GM21723 (cell line): ENCODE measurements around the gene PODNL1.

Experiments
- ATAC-seq: cut with Tn5 transposase; IDR thresholded peaks from one replicate; pipeline ENCODE4 v1.9.1; 2021; ENCODE audit warnings: mild to moderate bottlenecking, moderate library complexity; ENCODE audit not compliant: unreplicated experiment

PODNL1 gene

DNA sequence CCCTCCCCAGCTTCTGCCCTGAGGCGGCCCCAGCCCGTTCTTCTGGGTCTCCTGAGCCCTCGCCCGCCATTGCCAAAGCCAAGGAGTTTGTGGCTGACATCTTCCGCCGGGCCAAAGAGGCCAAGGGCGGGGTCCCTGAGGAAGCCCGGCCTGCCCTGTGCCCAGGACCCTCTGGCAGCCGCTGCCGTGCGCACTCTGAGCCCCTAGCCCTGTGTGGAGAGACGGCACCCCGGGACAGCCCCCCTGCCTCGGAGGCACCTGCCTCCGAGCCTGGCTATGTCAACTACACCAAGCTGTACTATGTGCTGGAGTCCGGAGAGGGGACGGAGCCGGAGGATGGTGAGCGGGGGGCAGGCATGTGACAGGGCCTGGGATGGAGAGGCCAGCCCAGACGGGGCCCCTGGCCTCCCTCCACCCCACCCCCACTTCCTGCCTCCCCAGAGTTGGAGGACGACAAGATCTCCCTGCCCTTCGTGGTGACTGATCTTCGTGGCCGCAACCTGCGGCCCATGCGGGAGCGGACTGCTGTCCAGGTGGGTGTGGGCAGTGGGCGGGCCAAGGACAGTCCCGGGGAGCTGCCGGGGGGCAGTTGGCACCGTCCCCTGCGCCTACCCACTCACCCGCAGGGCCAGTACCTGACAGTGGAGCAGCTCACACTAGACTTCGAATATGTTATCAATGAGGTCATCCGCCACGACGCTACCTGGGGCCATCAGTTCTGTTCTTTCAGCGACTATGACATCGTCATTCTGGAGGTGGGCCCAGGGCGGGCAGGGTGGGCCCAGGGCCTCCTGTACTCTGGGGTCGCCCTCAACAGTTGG is 21.1 kb upstream of the PODNL1 start:
- no peak for ATAC-seq

DNA sequence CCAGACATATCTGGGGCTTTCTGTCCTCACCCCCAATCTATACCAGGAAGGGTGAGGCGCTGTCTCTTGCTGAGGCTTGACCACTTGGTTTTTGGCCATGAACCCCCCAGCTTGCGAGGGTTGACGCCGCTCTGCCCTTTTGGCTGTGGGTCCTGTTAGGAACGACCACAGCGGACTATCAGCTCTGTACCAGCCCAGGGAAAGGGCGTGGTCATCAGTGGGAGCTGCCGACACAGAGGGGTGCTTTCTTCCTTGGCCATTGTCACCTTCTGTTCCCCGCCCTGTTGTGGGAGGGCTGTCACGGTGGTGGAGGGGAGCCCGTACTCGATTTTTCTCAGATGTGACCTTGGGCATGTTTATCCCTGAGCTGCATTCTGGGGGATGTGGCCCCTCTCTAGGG is 19.8 kb upstream of the PODNL1 start:
- ATAC-seq: no peak

DNA sequence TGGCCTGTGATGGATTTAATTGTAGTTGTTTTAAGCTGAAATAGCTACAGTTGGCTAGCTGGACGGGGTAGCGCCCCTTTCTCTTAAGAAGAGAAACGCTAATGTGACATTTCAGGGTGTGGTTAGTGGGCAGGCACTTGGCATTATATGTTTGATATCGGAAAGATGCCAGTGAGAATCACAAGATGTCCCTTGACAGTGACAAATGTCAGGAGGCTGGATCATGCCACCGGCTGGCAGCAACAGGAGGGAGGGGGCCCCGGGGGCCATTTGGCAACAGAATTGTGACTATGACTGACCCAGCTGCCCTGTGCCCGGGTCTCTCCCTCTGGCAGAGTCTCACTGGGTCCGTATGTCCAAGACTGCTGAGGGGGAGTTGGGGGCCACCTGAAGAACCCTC is 18.8 kb upstream of the PODNL1 start:
- no peak for ATAC-seq

DNA sequence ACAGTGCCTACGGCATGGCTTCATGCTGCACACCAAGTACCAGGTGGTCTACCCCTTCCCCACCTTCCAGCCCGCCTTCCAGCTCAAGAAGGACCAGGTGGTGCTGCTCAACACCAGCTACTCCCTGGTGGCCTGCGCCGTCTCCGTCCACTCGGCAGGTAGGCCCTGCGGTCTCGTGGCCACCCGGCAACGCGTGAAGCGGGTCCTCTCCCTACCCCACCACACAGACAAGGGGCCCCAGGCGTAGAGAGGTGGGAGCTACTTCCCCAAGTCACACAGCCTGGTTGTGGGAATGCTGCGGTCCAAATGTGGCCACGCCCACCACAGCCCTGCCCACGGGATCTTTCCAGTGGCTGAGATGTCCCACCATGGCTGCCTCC is 18.1 kb upstream of the PODNL1 start:
- ATAC-seq: no peak

DNA sequence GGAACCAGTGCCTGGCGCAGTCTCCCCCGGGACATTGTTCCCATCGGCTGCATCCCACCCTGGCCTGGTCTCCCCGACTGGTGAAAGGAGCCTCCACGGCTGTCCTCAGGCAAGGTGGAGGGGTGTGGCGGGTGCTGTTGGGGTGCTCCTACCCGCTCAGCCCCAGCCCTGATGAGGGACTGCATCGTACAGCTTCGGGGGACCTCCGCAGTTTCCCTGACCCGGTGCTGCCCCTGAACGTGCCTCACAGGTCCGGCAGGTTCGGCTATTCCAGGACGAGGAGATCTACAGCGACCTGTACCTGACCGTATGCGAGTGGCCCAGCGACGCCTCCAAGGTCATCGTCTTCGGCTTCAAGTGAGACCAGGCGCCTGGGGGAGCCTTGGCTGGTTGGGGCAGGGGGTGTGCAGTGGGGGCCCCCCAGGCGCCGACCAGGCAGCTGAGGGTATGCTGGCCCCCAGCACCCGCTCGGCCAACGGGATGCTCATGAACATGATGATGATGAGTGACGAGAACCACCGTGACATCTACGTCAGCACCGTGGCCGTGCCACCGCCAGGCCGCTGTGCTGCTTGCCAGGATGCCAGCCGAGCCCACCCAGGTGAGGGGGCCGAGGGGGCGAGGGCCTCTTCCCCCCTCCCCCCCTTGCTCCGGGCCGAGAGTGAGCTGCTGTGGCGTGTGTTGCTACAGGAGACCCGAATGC is 17.6 kb upstream of the PODNL1 start:
- no peak for ATAC-seq

DNA sequence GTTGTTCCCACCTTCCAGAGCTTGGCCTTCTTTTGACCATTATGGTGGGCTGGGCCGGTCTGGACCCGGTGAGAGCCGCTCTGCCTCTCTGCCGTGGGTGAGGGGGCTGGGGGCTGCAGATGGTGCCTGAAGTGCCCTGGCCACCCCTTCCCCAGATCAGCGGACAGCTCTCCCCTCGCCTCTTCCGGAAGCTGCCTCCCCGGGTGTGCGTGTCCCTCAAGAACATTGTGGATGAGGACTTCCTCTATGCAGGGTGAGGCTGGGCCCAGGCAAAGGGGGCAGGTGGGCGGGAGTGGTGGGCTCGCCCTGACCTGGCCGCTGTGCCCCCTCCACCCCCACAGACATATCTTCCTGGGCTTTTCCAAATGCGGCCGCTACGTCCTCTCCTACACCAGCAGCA is 16.0 kb upstream of the PODNL1 start:
- ATAC-seq: no peak

DNA sequence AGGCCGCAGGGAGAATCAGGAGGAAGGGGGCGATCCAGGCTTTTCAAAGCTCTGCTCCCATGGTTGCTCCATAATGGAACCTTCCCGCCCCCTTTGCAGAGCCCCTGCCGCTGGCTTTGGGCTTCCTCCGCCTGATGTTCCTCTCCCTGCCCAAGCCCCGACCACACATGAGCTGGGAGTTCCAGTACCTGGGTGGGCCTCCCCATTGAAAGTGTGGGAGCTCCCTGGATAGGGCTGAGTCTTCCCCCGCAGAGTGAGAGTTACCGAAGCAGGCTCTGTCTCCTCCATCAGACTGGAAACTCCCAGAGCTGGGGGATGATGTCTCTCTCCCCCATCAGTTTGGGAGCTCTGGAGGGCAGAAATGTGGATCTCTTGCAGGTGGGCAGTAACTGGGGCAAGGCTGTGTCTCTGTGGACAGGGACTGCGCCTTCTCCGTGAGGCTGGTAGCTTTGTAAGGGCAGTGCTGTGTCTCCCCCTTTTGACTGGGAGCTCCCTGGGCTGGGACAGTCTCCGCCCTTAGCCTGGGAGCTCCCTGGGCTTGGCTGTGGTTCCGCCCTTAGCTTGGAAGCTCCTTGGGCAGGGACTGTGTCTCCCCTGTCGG is 14.8 kb upstream of the PODNL1 start:
- ATAC-seq: no peak

DNA sequence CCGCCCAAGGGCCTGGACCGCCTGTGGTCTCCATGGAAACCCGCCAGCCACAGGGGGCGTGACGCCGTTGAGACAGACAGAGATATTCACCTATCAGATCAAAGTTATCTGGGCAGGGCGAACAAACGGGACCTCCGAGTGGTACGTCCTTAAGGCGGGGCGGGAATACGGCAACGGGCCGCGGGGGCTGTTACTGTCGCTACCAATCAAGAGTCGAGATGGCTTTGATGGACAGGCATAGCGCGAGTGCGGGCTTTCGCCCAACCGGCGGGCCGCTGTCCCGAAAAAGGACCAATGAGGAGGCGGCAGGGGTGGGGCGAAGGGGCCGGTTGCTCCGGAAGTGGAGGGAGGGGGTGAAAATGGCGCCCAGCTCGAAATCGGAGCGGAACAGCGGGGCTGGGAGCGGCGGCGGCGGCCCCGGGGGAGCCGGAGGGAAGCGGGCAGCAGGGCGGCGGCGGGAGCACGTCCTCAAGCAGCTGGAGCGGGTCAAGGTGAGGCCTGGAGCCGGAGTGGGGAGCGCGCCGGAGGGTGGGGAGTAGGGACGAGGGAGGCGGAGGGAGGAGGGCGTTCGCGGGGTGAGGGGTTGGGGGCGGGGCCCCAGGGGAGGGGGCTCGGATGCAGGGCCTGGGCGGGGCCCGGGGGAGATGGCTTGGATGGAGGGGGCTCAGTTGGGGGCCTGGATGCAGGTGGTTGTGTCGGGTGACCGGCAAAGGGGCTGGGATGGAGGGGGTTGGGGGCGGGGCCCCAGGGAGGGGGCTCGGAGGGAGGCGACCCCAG is 14.1 kb upstream of the PODNL1 start, which contains the start of gene DCAF15:
TSS of gene DCAF15 (plus strand) at position 356 of the 777 bp plus-strand sequence. CDS start at position 360, 4 bp downstream.
- peak; percentile 95 for ATAC-seq

DNA sequence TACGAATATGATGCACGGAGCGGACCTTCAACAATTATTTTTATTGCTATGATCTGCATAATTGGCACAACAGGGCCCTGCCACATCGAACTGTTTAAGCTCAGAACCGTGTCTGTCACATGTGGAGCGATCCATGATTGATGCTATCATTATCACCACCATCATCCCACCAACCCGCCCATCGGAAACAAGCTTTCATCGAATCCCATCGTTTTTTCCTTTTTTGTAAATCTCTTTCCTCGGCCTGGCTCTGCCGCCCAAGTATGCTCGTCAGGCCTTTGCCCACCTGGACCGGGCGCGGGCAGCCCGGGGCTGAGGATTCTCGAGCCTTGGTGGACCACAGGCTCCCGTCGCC is 13.6 kb upstream of the PODNL1 start:
- ATAC-seq: peak; percentile 2

DNA sequence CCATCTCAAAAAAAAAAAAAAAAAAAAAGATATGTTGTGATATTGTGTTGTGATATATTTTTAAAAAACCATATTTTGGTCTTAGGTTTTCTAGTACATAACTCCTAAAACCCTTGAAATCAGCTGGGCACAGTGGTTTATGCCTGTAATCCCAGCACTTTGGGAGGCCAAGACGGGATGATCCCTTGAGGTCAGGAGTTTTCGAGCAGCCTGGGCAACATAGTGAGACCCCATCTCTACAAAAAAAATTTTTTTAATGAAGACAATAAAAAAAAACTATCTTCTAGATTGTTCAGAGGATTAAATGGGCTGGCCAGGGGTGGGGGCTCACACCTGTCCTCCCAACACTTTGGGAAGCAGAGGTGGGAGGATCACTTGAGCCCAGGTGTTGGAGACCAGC is 12.8 kb upstream of the PODNL1 start:
- ATAC-seq: no peak

DNA sequence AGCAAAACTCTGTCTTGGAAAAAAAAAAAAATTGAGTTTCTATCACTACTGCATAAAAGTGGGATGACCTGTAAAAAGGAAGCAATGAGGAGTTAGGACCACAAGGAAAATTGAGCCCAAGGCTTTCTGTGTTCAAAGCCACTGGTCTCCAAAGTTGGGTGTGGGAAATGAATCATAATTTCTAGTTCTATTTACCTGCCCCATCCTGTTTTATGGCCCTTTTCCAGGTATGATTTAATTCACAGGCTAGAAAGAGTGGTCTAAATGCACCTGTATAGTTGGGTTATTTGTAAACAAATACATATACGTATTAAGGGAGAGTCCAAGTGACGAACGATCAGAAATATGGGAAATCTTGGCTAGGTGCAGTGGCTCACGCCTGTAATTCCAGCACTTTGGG is 8.2 kb upstream of the PODNL1 start:
- ATAC-seq: no peak

DNA sequence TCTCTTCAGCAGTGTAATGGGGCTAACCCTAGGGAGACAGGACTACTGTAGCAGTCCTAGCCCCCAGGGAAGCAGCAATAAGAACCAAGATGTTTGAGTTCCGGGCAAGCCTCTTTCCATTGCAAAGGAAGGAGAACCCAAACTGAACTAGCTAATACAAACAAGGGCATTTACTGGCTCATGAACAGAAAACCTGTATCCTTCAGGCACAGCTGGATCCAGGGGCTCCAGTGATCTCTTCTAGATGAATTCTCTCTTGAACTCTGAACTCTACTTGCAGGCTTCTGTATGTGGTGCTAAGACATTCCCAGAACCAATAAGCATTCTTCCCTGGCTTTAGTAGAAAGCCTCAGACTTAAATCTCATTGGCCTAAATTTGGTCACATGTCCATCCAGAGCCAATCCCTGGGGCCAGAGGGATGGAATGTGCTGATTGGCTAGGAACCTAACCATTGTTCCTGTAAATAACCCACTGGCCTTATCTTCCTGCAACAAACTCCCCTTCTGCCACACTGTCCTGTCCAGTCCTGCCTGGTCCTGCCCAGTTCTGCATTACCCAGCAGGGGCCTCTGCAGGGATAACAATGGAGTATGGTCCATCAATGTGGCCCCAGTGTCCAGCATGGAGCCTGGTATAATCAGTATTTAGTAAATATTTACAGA is 3.9 kb upstream of the PODNL1 start:
- ATAC-seq: no peak

DNA sequence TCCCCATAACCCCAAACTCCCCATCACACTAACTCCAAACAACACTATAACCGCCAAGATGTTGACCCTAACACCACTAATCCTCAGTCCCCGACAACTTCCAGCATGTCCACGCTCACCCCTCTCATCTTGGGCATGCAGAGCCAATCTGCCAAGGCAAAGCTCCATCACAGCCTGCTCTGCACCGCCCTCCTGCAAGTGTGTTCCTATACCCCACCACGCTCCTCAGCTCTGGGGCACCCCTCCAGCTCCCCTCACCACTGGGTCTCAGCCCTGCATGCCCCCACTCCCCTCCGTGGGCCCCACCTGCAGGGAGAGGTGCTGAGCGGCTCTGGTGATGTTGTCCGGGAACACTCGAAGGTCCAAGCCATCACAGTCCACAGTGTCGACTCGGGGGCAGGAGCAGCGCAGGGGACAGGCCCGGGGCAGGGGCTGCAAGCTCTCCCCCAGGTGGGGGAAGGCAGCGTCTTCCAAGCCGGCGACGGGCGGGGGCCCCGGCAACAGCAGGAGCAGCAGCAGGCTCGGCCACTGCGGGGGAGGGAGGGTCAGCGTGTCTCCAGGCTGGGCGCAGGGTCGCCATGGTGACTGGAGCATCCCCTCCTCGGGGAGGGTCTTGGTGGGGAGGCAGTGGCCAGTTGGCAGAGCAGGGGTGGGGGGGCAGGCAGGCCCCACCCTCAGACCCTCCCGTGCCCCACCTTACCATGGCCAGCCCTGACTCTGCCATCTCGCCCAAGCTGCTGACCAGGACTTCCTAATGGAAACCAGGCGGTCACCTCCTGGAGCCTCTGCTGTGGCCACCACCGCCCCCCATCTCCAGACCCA is 527 bp downstream of the PODNL1 start:
- ATAC-seq: no peak

DNA sequence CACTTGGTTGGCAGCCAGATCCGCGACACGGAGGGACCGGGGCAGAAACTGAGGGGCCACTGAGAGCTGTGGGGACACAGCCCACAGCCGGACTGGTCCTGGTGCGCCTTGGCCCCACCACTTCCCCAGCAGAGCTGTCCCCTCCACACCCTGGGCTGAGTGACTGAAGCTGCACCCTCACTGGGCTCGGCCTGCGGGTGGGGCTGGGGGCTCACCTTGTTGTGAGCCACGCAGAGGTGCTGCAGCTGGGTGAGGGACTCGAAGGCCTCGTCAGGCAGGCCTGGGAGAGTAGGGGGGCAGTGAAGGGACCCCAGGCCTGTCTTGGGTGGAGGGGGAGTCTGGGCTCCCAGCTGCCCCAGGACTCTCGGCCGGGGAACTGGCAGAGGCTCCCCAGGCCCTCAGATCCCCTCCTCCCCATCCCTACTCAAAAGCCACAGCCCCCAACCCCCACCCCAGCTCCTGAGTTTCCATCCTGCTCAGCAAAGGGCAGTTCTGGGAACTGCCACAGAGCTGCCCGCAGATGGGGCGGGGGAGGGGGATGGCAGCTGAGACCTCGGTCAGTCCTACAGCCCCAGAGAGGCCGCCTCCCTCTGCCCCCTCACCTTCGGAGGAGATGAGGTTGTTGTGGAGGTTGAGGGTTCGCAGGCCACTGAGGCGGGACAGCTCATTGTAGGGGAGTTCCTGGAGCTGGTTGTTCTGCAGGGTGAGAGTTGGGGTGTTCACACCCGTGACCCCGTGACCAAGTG is 2.3 kb downstream of the PODNL1 start:
- no peak for ATAC-seq

DNA sequence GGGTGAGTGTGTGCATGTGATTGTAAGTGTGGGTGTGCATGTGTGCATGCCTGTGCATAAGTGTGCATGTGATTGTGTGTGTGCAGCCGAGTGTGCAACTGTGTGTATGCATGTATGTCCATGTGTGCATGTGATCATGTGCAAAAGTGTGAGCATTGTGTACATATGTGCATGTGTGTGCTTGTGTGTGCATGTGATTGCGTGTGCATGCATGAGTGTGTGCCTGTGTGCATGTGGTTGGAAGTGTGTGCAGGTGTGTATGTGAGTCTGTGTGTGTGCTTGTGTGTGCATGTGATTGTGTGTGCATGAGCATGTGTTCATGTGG is 3.5 kb downstream of the PODNL1 start:
- no peak for ATAC-seq

DNA sequence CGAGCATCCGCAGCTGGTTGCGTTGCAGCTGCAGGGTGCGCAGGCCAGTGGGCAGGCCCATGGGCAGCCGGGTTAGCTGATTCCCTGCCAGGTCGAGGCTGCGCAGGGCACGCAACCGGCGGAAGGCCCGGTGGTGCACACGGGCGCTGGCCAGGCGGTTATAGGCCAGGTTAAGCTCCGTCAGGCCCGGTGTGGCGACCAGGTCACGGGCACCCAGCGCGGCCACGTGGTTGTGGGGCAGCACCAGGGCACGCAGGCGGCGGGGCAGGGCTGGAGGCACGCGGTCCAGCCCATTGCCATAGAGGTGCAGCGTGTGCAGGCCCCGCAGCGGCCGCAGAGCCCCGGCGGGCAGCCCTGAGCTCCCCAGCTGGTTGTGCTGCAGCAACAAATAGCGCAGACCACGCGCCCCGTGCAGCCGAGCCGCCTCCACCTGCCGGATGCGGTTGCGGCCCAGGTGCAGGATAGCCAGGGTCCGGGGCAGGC is 5.3 kb downstream of the PODNL1 start:
- ATAC-seq: no peak

DNA sequence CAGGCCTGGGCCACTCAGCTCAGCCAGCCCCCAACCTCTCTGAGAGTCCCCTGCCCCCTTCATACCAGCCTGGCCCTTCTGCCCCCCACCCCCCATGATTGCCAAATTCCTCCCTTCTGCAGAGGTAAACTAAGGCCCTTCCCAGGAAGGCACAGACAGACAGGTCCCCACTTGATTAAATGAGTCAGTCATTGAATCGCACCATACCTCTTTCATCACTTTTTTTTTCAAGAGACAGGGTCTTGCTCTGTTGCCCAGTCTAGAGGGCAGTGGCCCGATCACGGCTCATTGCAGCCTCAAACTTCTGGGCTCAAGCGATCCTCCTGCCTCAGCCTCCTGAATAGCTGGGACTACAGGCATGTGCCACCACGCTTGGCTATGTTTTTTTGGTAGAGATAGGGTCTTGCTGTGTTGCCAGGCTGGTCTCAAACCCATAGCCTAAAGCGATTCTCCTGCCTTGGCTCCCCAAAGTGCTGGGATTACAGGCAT is 6.0 kb downstream of the PODNL1 start:
- ATAC-seq: no peak

DNA sequence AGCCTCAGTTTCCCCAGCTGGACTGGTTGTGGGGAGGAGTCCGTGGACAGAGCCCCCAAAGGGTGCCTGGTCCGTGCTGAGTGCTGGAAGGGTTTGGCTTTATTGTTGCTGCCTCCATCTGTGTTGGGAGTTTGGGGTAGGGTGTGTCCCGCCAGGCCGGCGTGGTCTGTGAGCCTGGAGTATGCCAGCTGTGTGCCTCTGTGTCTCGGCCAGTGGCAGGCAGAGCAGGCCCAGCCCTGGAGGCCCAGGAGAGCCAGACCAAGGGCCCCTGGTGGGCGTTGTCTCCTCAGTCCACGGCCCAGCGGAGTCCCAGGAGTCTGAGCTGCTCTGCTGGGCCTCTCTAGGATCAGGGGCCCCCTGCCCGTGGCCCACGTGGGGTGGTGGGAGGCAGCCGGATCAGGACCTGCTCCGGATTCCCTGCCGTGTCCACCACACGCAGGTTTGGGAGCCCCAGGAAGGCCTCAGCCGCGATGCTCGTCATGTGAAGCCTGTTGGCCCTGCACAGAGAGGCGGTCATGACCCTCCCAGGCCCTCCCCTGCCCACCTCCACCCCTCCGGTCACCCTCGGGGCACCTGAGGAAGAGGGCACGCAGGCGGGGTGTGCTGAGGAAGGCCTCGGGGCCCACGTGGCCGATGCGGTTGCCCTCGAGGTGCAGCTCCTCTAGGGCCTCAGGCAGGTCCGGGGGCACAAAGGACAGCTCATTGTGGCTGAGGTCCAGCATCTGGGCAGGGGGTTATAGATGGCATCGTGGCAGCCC is 6.6 kb downstream of the PODNL1 start:
- ATAC-seq: no peak
